Measurements from ENCODE around the gene PSMB11. TPM values are rescaled to one million over a fixed set of nuclear protein-coding genes. Genes with fewer than 3 reads are reported as not detected.

Gene PSMB11
- total RNA-seq, 1 experiment from 2014 or later: not detected

DNA sequence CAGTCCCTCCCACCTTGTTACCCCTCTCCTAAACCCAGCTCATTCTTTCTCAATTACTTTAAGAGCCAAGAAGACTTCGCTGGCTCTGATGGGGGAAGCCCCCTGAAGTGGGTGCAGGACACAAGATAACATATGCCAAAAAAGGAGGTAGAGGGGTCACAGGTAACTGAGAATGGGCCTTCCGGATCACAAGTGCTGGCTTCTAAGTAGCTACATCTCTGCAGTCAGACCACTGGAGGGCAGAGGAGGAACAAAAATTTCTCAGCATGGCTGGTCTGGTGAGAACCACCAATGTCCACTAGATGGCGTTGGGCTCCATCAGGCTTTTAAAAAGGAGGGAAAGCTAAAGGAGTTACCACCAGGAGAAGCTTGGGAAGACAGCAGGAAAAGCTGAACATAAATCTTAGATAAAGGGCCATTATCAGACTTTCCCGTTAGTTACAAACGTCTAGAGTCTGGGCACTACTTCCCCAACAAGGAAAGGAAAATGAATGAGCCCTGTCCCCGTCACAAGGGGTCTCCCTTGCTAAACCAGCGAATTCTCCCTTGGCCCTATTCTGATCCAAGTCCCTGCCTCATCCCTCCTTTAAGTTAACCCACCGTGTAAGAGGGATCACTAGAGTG lies 26.9 kb downstream of the PSMB11 start:
- H3K4me2 ChIP-seq (ENCODE audit: insufficient read depth, insufficient read length, low read length): no peak overlapping the region
- no peak overlapping the region for H2BK15ac ChIP-seq (ENCODE audit: low read depth, low read length)
- H4K8ac ChIP-seq (replicated peaks; ENCODE audit: insufficient read length, low read depth, low read length): no peak overlapping the region
- H2BK20ac ChIP-seq (ENCODE audit: low read depth, low read length, poor library complexity, severe bottlenecking): no peak overlapping the region
- no peak overlapping the region for H2AK5ac ChIP-seq (ENCODE audit: insufficient read length, low read length)
- no peak overlapping the region for H2BK12ac ChIP-seq (ENCODE audit: insufficient read length, low read depth, low read length)
- no peak overlapping the region for H3K9ac ChIP-seq (ENCODE audit: extremely low read depth, insufficient read length, low read length)
- no peak overlapping the region for H3K14ac ChIP-seq (ENCODE audit: insufficient read depth, low read length)
- H4K20me1 ChIP-seq (ENCODE audit: control insufficient read depth, insufficient read depth, insufficient read length): peaks cover 3% of the 10 kb centered on the region
- H3K4me1 ChIP-seq (ENCODE audit: insufficient read depth, low read length): 0 out of 2 replicates have a peak, but pooled peaks cover 3% of the 10 kb centered on the region
- H4K91ac ChIP-seq (ENCODE audit: insufficient read length, low read depth, low read length): no peak overlapping the region
- H2BK5ac ChIP-seq (ENCODE audit: insufficient read length, low read length): no peak overlapping the region
- no peaks in the 10 kb centered on the region; the same call in 1 of the 2 replicates for H3K27me3 Mint-ChIP-seq (ENCODE audit: low read depth)
- peaks cover 35 to 52% of the 10 kb centered on the region in 2 experiments for H3K4me1 Mint-ChIP-seq
- H3K9me3 ChIP-seq (ENCODE audit: control insufficient read depth, low read depth, low read length): no peaks in the 10 kb centered on the region
- no peak overlapping the region for H4K5ac ChIP-seq (ENCODE audit: insufficient read length, low read depth, low read length)
- H3K27ac ChIP-seq (ENCODE audit: insufficient read length, low read depth, low read length): no peak overlapping the region
- TF ChIP-seq, protein P1, sequence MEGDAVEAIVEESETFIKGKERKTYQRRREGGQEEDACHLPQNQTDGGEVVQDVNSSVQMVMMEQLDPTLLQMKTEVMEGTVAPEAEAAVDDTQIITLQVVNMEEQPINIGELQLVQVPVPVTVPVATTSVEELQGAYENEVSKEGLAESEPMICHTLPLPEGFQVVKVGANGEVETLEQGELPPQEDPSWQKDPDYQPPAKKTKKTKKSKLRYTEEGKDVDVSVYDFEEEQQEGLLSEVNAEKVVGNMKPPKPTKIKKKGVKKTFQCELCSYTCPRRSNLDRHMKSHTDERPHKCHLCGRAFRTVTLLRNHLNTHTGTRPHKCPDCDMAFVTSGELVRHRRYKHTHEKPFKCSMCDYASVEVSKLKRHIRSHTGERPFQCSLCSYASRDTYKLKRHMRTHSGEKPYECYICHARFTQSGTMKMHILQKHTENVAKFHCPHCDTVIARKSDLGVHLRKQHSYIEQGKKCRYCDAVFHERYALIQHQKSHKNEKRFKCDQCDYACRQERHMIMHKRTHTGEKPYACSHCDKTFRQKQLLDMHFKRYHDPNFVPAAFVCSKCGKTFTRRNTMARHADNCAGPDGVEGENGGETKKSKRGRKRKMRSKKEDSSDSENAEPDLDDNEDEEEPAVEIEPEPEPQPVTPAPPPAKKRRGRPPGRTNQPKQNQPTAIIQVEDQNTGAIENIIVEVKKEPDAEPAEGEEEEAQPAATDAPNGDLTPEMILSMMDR (conservative IDR thresholded peaks at IDR 0.05): peak; percentile 100
- no peaks in the 10 kb centered on the region for H3K9me3 Mint-ChIP-seq
- H3K18ac ChIP-seq (ENCODE audit: insufficient read length, low read depth, low read length): no peak overlapping the region
- peaks cover 42 to 84% (median 72%) of the 10 kb centered on the region in 3 experiments; a peak in 6 of 7 replicates for H3K36me3 Mint-ChIP-seq (ENCODE audit: insufficient read depth in 1 of 3, low read depth in 3 of 3)
- H3K23me2 ChIP-seq (ENCODE audit: insufficient read length, low read depth, low read length, poor library complexity, severe bottlenecking): peaks cover 12% of the 10 kb centered on the region
- H3K27me3 ChIP-seq (ENCODE audit: insufficient read depth, low read length): no peaks in the 10 kb centered on the region
- H3K23ac ChIP-seq (ENCODE audit: insufficient read length, low read depth, low read length): no peak overlapping the region
- H3K56ac ChIP-seq (ENCODE audit: insufficient read length, low read depth, low read length): no peak overlapping the region
- peaks cover 5% of the 10 kb centered on the region; the same call in 1 of the 2 replicates for H3K79me2 ChIP-seq (ENCODE audit: insufficient read depth, low read length)
- H3T11ph ChIP-seq (ENCODE audit: low read length): no peak overlapping the region
- H3K4me3 Mint-ChIP-seq: peak overlapping the region; percentile 46 to 68
- no peak overlapping the region for H2AFZ ChIP-seq (ENCODE audit: low read length)
- peaks cover 17% of the 10 kb centered on the region for H3K79me1 ChIP-seq (ENCODE audit: insufficient read depth, low read depth, low read length, poor library complexity, severe bottlenecking)
- no peak overlapping the region for H3K4ac ChIP-seq (ENCODE audit: low read depth, low read length)
- no peak overlapping the region for H2BK120ac ChIP-seq (ENCODE audit: low read depth, low read length, poor library complexity, severe bottlenecking)
- peak; percentile 91 for DNase-seq
- WGBS (ENCODE audit: extremely low coverage, insufficient read length, low lambda C conversion rate): no CpG with 5 or more reads among the region's 8 CpGs
- H3K27ac Mint-ChIP-seq: peak overlapping the region; percentile 92 to 95 (median 93); a peak in 6 of 7 replicates
